Ammon's horn (tissue), 1 donor: ENCODE results near the gene CDK5RAP1.

Experiments used
- DNase-seq: peaks from one replicate; pipeline ENCODE4 v3.0.0-alpha.2; 2016; ENCODE audit warnings: low spot score

Gene CDK5RAP1

DNA sequence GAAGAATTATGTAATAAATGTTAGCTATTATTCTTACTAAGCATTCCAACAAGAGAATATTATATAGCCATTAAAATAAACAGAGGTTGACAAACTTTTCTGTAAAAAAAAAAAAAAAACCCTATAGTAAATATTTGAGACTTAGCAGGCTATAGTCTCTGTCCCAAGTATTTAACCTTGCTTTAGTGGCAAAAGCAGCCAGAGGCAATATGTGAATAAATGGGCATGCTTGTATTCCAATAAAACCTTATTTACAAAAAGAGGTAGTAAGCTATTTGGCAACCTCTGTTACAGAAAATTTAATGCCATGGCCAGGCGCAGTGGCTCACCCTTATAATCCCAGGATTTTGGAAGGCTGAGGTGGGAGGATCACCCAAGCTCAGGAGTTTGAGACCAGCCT, 14.6 kb downstream of the CDK5RAP1 start:
- DNase-seq: no peak

DNA sequence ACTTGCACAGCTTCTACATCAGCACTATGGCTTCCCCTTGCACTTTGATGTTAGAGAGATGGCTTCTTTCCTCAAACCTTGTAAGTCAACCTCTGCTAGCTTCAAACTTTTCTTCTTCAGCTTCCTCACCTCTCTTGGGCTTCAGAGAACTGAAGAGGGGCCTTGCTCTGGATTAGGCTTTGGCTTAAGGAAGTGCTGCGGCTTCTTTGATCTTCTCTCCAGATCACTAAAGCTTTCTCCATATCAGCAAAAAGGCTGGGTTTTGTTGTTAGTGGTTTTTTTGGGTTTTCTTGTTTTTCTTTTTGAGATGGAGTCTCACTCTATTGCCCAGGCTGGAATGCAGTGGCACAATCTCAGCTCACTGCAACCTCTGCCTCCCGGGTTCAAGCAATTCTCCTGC, 24.0 kb downstream of the CDK5RAP1 start:
- DNase-seq: no peak

DNA sequence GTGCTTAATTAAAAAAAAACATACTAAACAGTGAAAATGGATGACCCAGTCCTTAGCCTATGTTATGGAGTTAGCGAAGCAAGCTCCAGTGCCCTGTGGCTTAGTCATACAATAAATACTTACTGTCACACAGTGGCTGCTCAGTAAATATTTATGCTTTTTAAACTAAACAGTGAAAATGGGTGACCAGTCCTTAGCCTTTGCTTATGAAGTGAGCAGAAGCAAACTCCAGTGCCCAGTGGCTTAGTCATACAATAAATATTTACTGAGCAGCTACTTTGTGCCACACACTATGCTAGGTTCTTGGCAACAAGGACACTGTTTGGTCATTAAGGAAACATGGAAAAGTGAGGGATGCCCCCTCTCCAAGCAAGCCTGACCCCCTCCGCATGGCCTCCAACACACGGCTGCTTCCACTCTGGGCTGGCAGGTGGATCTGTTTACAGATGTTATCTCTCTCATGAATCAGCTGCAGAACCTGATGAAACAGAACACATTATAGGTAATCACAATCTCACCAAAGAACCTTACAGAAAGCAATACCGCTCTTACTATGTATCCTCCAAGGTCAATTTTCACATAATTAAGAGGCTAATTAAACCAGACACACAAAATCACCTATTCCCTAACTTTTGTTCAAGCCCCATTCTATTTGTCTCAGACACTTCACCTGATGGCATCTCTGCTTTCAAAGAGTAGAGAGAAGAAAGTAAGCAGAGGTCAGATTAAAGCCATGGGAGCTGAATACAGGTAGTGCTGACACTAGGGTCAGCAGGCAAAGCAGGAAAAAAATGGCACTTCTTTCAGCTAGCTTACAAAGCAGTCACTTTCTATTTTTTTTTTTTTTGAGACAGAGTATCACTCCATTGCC, 27.3 kb downstream of the CDK5RAP1 start:
- DNase-seq: no peak

DNA sequence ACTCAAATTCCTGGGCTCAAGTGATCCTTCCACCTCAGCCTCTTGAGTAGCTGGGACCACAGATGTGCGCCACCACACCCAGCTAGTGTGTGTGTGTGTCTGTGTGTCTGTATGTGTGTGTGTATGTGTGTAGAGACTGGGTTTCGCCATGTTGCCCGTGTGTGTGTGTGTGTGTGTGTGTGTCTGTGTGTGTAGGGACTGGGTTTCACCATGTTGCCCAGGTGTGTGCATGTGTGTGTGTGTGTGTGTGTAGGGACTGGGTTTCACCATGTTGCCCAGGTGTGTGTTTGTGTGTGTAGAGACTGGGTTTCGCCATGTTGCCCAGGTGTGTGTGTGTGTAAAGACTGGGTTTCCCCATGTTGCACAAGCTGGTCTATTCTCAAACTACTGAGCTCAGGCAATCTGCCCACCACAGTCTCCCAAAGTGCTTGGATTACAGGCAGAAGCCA, 28.3 kb downstream of the CDK5RAP1 start:
- no peak for DNase-seq

DNA sequence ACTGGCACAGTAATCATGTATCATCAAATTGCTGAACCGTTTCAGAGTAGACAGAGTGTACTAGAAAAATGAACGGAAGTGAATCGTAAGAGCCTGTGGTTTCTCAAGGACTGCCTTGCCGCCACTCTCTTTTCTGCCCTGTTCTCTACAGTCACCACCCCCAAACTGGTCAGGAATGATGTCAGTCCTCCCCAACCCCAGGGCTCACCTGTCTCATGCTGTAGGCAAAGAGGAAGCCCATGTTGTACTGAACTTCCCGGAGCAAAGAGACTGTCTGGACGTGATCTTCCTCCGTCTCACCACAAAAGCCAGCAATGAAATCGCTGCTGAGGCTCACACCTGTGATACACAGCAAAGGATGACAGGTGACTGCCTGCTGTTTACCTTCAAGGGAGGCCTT, 31.0 kb downstream of the CDK5RAP1 start:
- no peak for DNase-seq

DNA sequence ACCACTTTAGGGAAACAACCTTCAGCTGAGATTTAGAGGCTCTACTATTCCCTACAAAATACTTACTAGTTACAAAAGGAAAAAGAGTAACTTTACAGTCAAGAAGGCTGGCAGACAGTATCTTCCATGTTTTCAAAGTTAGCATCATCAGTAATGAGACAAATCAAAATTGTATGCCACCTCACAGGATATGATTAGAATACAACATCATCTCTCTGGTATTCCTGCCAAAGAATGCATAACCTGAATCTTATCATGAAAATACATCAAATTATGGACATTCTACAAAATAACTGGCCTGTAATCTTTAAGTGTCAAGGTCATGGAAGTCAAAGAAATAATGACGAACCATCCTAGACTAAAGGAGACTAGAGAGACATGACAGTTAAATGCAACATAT, 38.4 kb downstream of the CDK5RAP1 start:
- no peak for DNase-seq

DNA sequence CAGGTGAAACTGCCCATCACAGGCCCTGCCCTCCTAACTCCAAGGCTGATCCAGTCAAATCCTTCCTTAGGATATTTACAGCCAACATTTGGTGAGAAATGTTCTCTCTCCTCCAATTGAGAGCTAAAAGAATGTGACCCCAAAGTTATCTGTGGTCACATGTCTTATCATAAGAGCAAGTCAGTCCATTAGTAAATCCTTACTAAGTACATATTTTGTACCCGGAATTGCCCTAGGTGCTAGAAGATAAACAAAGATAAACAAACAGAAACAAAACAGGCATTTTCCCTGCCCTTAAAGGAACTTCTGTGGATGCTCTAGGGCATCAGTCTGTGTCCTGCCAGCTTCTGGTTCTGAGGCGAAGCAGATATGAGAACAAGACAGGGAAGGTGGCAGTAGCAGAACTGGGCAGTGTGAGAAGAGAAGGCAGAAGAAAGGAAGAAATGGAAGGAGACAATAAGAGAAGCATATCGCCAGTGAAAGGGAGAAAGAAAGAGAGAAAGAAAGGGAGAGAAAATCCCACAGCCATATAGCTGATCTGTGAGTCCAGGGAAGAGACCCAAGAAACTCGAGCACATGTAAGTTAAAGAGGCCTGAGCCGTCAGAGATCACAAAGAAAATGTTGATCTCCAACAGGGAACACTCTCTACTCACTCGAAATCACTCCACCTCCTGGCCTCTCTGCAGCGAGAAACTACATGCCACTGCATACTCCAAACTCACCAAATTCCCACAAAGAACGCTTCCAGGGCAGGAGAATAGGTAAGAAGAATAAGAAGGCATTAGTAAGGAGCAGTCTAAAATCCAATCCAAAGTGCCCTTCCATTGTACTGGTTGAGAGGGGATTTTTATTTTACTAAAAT, 41.7 kb downstream of the CDK5RAP1 start:
- DNase-seq: no peak

DNA sequence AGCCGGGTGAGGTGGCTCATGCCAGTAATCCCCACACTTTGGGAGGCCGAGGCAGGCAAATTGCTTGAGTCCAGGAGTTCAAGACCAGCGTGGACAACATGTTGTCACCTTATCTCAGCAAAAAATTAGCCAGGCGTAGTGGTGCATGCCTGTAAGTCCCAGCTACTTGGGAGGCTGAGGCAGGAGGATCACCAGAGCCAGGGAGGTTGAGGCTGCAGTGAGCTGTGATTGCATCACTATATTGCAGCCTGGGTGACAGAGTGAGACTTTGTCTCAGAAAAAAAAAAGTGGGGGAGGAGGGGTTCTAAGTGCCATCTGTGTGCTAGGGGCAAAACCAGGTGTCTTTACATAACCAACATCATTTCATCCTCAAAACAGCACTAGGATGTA, 48.3 kb downstream of the CDK5RAP1 start:
- DNase-seq: no peak

DNA sequence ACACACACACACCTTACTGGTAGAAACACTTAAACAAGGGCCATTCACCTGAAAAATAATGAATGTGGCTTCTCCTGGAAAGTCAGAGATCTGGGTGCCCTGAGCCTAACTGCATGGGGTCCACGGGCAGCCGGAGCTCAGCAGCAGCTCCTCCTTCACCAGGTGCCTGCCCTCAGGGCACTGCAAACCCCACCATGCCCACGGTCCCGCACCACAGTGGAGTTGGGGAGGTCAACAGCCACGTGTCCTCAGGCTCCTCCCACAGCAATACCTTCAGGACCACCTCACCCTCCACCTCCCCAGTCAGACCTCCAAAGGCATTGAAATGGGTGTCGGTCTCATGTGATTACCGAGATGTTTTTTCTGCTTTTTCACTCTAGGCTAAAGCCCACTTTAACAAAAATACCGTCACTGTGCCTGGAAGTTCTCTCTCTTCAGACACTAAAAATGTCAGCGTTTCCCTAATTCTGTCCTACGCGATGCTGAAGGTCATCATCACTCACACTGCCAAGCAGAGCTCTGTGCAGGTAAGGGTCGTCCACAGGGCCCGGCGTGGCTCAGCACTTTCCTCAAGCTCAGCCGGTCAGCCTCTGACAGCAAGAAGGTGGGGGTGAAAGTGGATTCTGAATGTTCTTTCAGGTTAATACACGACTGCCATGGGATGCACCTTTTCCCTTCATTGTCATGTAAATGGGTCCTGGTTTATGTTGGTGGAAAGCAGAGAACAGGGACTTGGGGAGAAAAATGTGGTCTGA, 48.9 kb downstream of the CDK5RAP1 start:
- DNase-seq: no peak

DNA sequence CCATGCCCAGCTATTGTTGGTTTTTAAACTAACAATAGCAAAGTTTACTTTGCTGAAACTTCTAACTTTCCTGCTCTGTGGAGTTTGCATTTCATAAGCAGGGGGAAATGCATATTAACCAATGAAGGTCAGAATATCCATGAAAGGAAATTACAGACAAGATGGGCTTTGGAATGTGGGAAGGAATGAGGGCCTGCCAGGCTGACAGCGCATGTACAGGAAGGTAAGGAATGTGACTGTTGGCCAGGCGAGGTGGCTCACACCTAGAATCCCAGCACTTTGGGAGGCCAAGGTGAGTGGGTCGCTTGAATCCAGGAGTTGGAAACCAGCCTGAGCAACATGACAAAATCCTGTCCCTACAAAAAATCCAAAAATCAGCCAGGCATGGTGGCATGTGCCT, 49.6 kb downstream of the CDK5RAP1 start:
- no peak for DNase-seq

DNA sequence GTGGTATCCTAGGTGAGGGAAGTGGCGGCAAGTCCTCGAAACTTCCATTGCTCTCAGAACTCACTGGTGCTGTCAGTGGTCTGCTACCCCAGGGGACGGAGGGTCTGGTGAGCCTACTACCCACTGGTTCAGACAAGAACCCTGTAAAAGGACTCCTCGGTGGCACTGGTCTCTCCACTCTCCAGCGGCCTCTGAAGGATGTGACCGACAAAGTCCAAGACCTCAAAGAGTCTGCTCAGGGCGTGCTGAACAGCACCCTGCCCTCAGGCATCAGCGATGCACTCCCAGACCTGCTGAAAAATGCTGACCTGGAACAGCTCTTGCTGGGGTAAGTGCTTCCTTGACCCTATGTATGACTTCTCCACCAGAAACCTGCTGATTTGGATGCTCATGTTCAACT, 51.8 kb downstream of the CDK5RAP1 start:
- DNase-seq: no peak

DNA sequence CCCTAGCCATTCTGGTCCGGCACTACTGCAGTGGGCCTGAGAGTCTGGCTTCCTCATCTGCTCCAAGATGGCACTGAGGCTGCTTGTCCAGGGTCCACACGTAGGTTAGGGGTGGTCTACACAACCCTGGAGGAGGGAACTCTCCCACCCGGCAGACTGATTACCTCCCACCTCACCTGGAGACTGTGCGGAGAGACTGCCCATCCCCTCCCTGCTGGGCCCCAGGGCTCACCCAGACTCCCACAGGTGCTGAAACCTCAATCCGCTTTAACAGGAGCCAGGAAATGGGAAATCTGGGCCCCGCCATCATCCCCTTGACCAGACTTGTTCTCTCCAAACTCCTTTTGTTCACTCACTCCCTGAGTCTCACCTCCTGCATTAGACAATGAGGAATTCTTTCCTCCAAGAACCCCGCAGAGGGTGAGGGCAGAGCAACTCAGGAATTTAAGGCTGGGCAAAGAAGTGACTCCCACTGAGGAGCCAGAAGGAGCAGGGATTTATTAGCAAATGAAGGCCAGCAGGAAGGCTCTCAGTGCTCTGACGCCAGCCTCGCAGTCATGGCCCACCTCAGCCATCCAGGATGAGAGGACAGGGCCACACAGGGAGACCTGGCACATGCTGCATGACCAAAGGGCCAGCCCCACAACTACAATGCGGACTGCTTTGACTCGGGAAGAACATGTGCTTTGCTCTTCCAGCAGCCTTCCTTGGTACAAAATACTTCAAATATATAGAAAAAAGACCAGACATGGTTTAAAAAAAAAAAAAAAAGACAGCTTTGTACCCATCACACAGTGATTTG, 53.0 kb downstream of the CDK5RAP1 start:
- DNase-seq: no peak

DNA sequence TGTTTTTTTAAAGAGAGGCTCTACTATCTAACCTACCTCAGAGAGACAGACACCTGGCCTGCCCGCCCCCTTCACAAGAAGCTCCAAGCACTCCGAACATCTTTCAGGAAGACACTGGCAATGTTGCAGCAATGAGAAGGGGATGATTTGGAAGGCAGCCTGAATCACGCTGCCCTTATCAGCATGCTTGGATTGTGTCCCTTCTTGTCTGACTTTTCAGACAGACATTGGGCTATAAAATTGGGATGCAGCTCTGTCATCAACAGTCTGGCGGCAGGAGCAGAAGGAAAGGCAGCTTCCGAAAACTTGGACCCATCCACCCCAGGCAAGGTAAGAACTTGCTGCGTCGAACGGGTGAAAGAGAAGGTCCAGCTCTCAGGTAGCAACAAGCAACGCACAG, 56.0 kb downstream of the CDK5RAP1 start:
- DNase-seq: no peak

DNA sequence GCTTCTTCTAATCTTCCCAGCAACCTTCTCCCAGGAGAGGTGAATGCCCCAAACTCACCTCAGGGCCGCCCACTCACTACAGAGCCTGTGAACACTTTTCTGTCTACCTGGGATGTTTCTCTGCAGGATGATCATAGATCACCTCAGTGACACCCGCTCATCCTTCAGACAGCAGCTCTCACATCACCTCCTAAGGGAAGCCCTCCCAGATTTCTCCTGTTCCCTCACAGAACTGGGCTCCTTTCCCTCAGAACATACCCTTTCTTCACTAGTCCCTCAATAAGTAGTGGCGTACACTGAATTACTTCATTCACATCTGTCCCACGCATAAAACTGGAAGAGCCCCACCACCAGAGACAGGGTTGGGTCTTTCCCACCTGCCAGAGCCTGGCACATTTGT, 57.8 kb downstream of the CDK5RAP1 start:
- DNase-seq: no peak

DNA sequence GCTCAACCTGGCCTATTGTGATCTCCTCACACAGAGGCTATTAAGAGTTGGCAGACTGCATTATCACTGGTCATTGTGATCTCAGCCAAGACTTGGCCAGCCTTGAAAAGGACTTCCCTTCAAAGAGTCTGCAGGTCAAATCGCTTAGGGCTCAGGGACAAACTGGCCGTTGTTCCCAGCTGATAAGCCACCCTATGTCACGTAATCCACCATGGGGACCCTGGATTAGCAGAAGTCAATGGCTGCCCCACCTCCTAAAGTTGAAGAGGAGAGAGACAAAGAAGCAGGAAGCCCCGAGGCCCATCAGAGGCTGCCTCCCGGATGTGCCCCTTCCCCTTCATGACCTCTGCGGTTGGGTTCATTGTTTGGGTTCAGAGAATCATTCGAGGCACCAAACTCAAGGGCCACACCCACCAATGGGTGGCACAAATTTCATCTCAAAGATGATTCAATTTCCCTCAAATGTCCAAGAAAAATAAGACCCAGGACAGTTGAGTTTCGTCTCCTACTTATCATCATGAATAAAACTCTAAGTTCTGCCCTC, 61.7 kb downstream of the CDK5RAP1 start:
- DNase-seq: no peak

DNA sequence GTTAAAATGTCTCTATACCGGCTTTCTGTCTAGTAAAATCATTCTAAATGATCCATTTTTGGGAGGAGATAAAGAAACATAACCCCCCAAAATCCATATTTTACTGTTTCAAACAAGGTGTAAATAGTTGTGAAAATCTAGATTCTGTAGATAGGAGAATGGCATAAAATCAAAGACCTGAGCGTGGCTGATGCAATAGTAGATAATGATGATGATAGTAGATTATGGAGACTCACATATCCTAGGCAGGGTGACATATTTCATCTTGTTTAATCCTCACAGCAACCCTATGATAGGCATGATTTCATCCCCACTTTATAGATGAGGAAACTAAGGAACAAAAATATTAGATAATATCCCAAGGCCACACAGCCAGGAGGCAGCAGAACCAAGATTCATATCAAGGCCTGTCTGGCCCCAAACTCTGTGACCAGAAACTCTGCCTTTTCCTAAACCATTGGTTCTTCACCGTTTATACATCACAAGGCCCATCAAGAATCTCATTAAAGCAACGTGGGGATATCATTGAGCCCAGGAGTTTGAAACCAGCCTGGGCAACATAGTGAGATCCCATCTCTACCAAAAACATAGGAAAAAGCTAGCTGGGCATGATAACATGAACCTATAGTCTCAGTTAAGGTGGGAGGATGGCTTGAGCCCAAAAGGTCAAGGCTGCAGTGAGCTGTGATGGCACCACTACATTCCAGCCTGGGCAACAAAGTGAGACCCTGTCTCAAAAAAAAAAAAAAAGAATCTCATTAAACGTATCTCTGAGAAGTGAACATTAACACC, 62.7 kb downstream of the CDK5RAP1 start:
- DNase-seq: no peak

DNA sequence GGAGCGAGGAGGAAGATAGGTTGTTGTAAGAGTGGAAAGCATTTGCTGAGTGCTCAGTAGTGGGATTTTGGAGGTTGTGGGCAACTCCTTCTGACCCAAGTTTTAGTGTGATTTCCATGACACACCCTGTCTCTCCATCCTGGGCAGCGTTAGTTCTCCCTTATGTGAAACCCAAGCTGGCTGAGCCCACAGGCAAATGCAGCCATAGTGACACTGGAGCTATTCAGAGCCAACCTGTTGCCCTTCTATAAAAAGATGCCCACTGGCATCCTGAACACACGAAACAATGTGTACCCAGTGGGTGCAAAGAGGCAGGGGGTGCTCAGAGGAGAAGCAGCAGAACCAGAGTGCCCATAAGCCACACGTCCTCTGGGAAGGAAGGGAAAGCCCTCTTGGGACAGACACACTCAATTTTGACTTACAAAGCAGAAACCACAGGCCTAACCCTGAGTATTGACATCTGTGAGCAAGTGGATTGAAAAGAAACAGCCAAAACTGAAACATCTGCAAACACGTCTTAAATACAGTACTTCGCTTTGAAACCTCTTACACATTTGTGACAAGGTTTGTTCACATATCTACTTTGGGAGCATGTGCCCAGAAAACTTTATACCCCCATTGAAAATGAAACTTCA, 63.7 kb downstream of the CDK5RAP1 start:
- DNase-seq: no peak

DNA sequence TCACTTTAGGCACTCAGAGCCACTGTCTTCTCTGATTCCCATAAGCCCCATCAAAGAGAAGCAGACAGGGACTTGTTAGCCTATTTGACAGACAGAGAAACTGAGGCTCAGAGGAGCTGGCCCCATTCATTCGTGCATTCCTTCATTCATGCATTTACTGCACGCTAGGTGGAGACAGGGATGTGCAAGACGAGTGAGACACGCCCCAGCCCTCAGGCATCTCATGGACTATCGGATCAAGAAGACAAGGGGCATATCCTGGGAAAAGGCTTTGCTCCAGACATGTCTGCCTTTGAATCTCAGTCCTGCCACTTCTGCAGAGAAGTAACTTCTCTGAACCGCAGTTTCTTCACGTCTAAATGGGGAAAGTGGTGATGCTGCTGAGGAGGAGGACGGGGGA, 64.2 kb downstream of the CDK5RAP1 start:
- DNase-seq: no peak

DNA sequence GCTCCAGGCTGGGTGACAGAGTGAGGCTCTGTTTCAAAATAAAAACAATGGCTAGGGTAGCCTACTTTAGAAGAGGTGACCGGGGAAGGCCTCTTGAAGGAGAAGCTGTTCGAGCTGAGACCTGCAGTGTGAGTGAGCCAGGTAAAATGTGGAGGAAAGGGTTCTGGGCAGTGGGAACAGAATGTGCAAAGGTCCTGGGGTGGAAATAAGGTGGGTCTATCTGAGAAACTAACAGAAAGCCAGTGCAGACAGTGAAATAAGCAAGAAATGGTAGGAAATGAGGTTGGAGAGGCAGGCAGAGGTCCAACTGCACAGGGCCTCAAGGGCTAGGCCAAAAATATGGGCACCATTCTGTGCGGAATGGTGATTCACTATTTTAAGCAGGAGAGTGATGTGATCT, 64.9 kb downstream of the CDK5RAP1 start:
- no peak for DNase-seq

DNA sequence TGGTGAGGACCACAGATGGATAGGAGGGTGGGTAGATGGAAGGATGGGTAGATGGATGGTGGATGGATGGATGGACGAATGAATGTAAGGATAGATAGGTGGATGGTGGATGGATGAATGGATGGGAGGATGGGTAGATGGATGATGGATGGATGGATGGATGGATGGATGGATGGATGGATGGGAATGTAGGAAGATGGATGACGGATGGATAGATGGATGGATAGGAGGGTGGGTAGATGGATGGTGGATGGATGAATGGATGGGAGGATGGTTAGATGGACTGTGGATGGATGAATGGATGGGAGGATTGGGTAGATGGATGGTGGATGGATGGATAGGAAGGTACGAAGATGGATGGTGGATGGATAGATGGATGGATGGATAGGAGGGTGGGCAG, 67.2 kb downstream of the CDK5RAP1 start:
- no peak for DNase-seq
